NCI-H146 treated with DMSO at 0.1 percent for 48 hours (cell line): ENCODE results near the gene PHACTR3.

ENCODE experiments used
- DNase-seq: peaks from one replicate; lab custom pipeline; 2025; ENCODE audit not compliant: unreplicated experiment; lab: John Stamatoyannopoulos, UW

PHACTR3 gene

GRCh38 chr20:59573837-59574236 lies 30.5 kb upstream of the PHACTR3 start:
- no peak for DNase-seq

DNA sequence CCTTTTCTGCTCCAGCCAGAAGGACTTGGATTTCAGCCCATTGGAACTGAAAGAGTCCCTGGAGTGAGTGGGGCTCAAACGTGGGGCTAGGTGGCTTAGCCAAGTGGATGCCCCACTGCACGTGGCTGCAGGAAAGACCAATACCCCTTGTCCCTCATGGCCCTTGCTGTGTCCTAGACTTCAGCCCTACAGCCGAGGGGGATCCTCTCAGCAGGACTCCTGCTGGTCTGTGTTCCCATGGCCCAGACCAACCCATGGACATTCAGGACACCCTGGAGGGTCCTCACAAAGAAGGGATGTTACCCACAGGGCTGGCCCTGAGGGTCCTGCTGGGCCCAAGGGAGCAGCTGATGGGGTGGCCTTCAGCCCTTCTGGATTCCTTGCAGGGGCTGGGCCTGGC lies 30.0 kb upstream of the PHACTR3 start:
- DNase-seq: no peak

GRCh38 chr20:59575216-59575615 lies 29.1 kb upstream of the PHACTR3 start:
- DNase-seq: no peak

- DNase-seq: no peak
Measured at GRCh38 chr20:59575653-59576052, 28.7 kb upstream of the PHACTR3 start.

GRCh38 chr20:59576216-59576953 lies 28.0 kb upstream of the PHACTR3 start:
- DNase-seq: no peak

- DNase-seq: no peak
Measured at GRCh38 chr20:59577037-59577808, 27.1 kb upstream of the PHACTR3 start.

GRCh38 chr20:59577809-59578435 lies 26.4 kb upstream of the PHACTR3 start:
- no peak for DNase-seq

DNA sequence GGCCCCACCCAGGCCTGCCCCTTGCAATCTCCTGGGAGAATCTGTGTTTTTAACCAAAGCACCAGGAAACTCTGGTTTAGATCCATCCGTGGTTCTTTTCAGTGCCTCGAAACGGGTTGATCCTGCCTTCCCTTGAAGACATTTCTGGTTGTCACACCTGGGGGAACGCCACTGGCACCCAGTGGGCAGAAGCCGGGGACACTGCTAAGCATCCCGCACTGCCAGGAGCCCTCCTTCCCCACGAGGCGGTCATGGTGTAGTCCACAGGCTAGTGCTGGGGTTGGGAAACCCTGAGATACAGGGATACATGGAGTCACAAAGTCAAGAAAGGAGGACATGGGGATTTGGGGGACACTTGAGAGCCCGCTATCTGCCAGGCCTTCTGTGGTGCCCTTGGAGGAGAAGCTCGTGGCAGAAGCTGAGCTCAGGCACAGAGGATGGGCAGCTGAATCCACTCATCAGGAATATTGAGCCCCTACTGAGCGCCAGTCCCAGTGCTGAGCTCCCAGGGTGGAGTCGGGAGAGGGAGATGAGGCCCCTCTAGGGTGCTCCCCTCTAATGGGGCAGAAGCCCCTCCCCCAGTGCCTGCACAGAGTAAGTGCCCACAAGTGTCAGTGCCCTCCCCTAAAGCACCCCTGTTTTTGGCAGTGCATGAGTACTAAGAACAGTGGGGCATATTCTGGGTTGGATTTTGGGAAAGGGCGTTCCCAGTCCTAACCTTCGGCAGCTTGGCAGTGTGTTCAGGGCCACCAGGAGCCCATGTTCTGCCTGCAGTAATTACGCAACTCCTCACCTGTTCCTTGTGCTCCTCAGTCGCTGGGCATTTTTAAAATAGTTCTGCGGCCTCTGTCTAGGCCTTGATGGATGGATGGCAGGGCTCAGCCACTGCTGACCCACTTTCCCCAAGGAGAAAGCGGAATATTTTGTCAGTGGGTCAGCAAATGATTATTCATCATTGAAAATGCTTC lies 25.6 kb upstream of the PHACTR3 start:
- no peak for DNase-seq

- DNase-seq: no peak
Measured at GRCh38 chr20:59579404-59580145, 24.8 kb upstream of the PHACTR3 start.

DNA sequence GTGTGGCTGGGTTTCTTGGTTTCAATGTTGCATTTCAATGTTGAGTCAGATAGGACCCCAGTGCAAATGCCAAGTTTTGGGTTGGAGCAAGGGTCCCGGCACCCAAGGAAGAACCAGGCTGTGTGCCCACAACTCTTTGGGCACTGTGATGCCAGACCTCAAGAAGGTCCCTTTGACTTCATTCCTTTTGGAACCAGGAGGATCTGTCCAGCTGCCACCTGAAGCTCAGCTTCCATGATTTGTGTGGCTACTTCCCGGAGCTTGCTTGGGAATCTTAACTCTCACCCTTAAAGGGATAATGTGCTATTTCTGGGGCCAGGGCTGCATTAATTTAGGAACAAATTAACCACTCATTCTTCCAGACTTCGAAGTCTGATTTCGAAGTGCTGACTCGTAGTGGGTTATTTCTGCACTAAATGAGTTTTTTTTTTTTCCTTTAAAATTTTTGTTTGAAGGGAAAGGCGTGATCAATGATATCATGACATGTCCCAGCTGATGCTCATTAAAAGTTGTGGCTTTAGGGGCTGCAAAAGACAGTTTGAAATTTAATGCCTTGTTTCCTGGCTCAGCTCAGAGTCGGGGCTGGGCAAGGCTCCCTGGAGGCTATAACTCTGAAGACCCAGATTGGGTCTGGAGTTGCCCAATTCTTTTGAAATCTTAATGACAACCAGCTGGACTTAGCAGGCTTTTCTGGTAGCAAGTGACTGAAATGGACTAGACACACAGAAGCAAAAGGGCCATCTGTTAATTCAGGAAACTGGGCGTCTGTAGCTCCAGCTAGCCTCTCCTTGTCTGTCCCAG lies 24.0 kb upstream of the PHACTR3 start:
- DNase-seq: no peak

GRCh38 chr20:59580991-59581401 lies 23.3 kb upstream of the PHACTR3 start:
- DNase-seq: no peak

- no peak for DNase-seq
Measured at GRCh38 chr20:59581993-59582679, 22.2 kb upstream of the PHACTR3 start.

- no peak for DNase-seq
Measured at GRCh38 chr20:59583428-59584277, 20.7 kb upstream of the PHACTR3 start.

DNA sequence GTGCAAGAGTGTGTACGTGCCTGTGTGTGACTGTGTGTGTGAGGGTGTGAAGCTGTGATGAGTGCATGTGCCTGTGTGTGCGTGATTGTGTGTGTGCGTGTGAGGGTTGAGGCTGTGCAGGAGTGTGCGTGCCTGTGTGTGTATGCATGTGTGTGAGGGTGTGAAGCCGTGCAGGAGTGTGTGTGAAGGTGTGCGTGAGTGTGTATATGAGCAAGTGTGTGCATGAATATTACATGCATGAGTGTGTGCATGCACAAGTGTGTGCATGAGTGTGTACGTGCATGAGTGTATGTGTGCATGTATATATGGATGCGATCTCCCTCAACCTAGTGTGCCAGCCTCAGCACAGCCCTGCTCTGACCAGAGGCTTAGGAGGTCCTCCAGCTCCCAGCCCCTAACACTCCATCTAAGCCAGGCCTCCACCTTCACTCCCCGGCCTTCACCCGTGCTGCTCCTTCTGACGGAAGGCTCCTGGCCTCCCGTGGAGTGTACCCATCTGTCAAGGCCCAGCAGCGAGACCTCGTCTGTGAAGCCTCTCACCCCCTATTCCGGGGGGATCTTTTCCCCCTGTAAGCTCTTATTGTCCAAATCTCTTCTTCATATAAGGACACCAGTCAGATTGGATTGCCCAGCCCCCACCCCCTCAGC lies 19.9 kb upstream of the PHACTR3 start:
- no peak for DNase-seq

DNA sequence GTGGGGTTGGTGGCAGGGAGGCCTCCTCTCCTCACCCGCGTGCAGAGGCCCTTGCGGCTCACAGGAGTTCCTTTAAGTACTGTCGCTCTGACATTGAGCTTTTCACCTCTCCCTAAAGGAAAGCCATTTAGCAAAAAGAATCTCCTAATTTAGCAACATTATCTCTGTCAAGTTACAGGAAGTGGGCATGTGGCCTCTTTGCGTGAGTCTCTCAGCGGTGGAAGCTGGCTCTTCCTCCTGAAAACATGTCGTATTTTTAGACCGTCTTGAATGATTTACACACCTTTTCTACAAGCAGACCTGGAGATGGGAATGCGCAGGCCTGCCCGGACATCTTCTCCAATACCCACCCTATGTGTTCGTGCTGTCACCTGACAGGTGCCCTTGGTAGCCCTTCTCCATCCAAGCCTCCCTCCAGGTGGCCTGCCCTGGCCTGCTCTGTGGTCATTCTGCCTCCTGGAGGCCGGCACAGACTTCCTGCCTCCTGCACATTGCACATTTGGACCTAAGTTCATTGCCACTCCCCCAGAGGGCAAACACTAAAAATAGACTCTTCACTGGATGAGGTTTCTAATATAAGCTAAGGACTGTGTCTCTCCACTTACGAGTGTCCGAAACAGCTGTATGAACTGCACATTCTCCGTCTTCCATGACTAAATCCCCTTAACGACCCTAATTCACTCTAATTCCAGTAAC lies 18.5 kb upstream of the PHACTR3 start:
- DNase-seq: no peak

DNA sequence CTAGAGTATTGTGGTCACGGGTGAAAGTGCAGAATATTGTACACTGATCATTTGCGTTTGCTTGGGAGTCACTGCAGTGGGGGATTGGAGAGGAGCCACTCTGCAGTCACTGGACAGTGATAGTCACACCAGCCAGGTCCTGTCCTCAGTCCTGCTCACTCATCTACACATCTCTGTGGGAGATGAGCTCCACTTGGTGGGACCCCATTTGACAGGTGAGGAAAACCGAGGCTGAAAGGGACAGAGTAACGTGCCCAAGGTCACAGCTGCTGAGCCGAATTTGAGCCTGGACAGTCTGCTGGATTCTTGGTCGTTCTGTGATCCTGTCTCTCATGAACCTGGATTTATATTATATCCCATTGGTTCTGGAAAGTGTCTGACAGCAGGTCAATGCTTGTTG lies 17.7 kb upstream of the PHACTR3 start:
- no peak for DNase-seq

GRCh38 chr20:59587570-59587969 lies 16.8 kb upstream of the PHACTR3 start:
- DNase-seq: no peak
